Ascending aorta (tissue), 2 donors: ENCODE data around the gene BCDIN3D. TPM values are rescaled to one million over a fixed set of nuclear protein-coding genes. Genes with fewer than 3 reads are reported as not detected.

Experiments
- DNase-seq, 2 donors: peaks; one replicate each; pipeline ENCODE4 v3.0.0-alpha.2; 2019; ENCODE audit warnings: low spot score in 2 of 2
- H3K27ac ChIP-seq, 2 donors: fragments of 200-600 bp; sonication (generic); one replicate each; pipeline ENCODE4 v1.5.1; 2016 to 2017; ENCODE audit warnings: mild to moderate bottlenecking in 1 of 2
- H3K27me3 ChIP-seq: fragments of 200-600 bp; sonication (generic); one replicate; pipeline ENCODE4 v1.5.1; 2017
- H3K36me3 ChIP-seq, 2 donors: fragments of 200-600 bp; sonication (generic); one replicate each; pipeline ENCODE4 v1.5.1; 2016
- H3K4me1 ChIP-seq, 2 donors: fragments of 200-600 bp; sonication (generic); one replicate each; pipeline ENCODE4 v1.5.1; 2016 to 2017; ENCODE audit warnings: mild to moderate bottlenecking in 1 of 2
- H3K4me3 ChIP-seq, 2 donors: fragments of 200-600 bp; sonication (generic); one replicate each; pipeline ENCODE4 v1.5.1; 2016 to 2017; ENCODE audit warnings: mild to moderate bottlenecking in 1 of 2
- H3K9me3 ChIP-seq, 2 donors: fragments of 200-600 bp; sonication (generic); one replicate each; pipeline ENCODE4 v1.5.1; 2016
- intact Hi-C: fragments of 100-400 bp; cut with DNase I; formaldehyde crosslinking; loops from one replicate; pipeline ENCODE4 v1.15.1; 2023
- total RNA-seq: library from RNA; depleted of rRNA; stranded (reverse); fragments of >200 nt; gene quantifications from one replicate; pipeline ENCODE4 v1.1.0, GENCODE V29; 2016
- TF ChIP-seq, protein P1 (sequence below), 3 experiments: fragments of 200-600 bp in 2 of 3; fragments of 450-650 bp in 1 of 3; sonication (generic) in 2 of 3; IDR thresholded peaks; one replicate each; pipeline ENCODE4 v1.5.1; 2016 to 2019; ENCODE audit warnings: antibody characterized with exemption in 3 of 3, mild to moderate bottlenecking in 1 of 3, moderate library complexity in 1 of 3

Gene BCDIN3D
- total RNA-seq, 1 donor from 2014 or later = 2.6 TPM

DNA sequence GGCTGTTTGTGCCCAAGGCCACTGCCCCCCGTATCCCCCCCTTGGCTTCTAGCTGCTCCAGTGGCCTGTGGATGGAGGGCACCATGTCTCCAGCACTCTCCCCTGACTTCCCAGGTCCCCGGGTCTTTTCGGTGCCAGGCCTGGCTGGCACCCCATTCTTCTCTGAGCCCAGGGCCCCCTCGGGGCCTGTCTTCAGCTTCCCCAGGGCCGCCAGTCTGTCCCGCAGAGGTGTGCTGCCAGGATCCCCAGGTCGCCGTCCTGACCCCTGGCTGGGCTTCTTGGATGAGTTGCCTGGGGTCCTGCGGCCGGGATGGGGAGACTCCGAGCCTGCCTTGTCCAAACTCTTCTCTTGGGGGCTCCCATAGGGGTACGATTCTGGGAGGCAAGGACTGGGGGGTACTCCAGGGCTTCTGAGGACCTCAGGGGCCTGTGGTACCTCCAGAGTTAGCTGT is 47.2 kb downstream of the BCDIN3D start:
- TF ChIP-seq, protein P1, sequence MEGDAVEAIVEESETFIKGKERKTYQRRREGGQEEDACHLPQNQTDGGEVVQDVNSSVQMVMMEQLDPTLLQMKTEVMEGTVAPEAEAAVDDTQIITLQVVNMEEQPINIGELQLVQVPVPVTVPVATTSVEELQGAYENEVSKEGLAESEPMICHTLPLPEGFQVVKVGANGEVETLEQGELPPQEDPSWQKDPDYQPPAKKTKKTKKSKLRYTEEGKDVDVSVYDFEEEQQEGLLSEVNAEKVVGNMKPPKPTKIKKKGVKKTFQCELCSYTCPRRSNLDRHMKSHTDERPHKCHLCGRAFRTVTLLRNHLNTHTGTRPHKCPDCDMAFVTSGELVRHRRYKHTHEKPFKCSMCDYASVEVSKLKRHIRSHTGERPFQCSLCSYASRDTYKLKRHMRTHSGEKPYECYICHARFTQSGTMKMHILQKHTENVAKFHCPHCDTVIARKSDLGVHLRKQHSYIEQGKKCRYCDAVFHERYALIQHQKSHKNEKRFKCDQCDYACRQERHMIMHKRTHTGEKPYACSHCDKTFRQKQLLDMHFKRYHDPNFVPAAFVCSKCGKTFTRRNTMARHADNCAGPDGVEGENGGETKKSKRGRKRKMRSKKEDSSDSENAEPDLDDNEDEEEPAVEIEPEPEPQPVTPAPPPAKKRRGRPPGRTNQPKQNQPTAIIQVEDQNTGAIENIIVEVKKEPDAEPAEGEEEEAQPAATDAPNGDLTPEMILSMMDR (IDR thresholded peaks at IDR 0.05) = no peak
- intact Hi-C loops = no loop called here
- no peak overlapping the region for H3K27ac ChIP-seq
- no peaks in the 10 kb centered on the region for H3K4me1 ChIP-seq
- peaks cover 53 to 75% of the 10 kb centered on the region in 2 donors for H3K36me3 ChIP-seq
- DNase-seq = no peak
- H3K9me3 ChIP-seq = no peaks in the 10 kb centered on the region
- no peaks in the 10 kb centered on the region for H3K27me3 ChIP-seq
- no peak overlapping the region for H3K4me3 ChIP-seq

DNA sequence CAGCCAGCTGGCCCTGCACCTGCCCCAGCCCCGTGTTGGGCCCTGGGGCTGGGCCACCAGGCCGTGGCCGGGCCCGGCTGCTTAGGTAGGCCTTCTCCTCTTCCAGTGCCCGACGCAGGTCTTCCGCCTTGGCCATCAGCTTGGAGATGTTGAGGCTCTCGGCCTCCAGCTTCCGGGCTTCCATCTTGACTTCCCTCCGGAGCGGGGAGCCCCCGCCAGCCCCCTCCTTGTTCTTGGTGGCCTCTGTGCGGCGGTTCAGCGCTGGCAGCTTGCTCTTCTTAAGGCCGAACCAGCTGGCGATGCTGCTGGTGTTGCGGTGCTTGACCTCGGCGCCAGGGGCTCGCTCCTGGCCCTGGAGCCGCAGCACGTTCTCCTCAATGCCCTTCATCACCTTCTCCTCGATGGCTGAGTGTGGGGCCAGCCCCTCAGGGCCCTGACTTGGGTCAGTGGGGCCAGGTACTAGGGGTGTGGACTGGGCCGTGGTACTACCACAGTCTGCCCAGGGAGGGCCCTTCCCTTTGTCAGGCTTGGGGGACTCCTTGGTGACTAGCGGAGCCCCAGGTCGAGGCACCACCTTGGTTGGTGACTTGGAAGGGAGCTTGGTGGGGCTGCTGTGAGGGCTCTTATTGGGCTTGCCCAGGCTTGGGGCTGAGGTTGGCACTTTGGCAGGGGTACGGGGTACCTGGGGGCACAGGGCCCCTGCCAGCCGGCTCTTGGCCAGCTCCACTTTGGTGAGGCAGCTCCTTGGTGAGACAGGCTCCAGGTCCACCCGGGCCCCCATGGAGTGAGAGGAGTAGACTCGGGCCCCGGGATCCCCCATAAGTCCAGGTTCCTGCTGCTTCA is 47.9 kb downstream of the BCDIN3D start:
- H3K4me3 ChIP-seq = no peak overlapping the region
- no peaks in the 10 kb centered on the region for H3K9me3 ChIP-seq
- intact Hi-C loops = no loop called here
- H3K36me3 ChIP-seq = peaks cover 50 to 74% of the 10 kb centered on the region in 2 donors
- H3K4me1 ChIP-seq = no peaks in the 10 kb centered on the region
- TF ChIP-seq, protein P1 (IDR thresholded peaks at IDR 0.05) = no peak
- H3K27ac ChIP-seq = no peak overlapping the region
- H3K27me3 ChIP-seq = no peaks in the 10 kb centered on the region
- no peak for DNase-seq

DNA sequence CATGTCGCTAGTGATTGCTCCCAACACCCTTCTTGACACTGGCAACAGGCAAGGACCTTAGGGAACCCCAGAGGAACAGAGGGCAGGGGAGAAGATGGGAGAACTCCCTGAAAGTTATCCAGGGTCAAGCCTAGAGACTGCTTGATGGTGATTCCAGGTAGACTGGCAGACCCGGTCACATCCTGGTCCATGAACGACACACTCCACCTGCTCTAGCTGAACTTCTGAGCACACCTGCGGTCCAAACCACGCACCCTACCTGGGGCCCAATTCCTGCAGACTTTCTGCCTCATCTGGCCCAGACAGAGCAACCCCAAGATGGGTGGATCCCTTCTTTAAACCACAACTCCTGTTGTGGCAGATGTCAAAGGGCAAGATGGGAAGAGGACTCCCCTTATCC is 48.9 kb downstream of the BCDIN3D start:
- Histone ChIP-seq H3K9me3 (no peaks in the 10 kb centered on the region), H3K4me1 (no peaks in the 10 kb centered on the region), H3K27me3 (no peaks in the 10 kb centered on the region), H3K27ac (no peak overlapping the region), H3K36me3 (peaks cover 51 to 68% of the 10 kb centered on the region in 2 donors), H3K4me3 (no peak overlapping the region)
- intact Hi-C loops = no loop called here
- TF ChIP-seq, protein P1 (IDR thresholded peaks at IDR 0.05) = no peak
- DNase-seq = no peak

DNA sequence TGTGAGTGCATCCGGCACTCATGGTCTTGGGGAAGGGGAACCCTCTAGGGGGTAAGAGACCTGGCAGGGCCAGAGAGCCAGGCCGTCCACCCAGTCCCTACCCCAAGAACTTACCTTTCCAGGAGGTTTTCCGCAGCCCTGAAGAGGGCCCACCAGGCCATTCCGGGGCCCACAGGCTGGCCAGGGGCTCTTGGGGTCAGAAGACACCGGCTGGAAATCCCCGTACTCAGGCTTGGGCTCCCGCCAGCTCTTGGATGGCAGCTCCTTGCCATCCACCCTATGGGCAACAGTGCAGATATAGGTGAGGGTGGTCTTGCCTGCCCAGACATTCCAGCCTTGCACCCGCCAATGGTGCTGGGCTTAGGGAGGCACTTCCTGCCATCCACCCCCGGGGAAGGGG is 49.3 kb downstream of the BCDIN3D start:
- H3K9me3 ChIP-seq = no peaks in the 10 kb centered on the region
- H3K4me3 ChIP-seq = no peak overlapping the region
- no peaks in the 10 kb centered on the region for H3K27me3 ChIP-seq
- TF ChIP-seq, protein P1 (IDR thresholded peaks at IDR 0.05) = no peak
- peaks cover 51 to 66% of the 10 kb centered on the region in 2 donors for H3K36me3 ChIP-seq
- no peak for DNase-seq
- H3K27ac ChIP-seq = no peak overlapping the region
- no peaks in the 10 kb centered on the region for H3K4me1 ChIP-seq
- intact Hi-C loops = no loop called here

GRCh38 chr12:49792976-49793580 is 49.8 kb downstream of the BCDIN3D start:
- peaks cover 45 to 61% of the 10 kb centered on the region in 2 donors for H3K36me3 ChIP-seq
- H3K4me3 ChIP-seq = no peak overlapping the region
- DNase-seq = no peak
- no peaks in the 10 kb centered on the region for H3K9me3 ChIP-seq
- TF ChIP-seq, protein P1 (IDR thresholded peaks at IDR 0.05) = no peak
- intact Hi-C loops = no loop called here
- no peaks in the 10 kb centered on the region for H3K27me3 ChIP-seq
- H3K27ac ChIP-seq = no peak overlapping the region
- H3K4me1 ChIP-seq = no peaks in the 10 kb centered on the region
